ENCODE data around the gene ELP4.
"Not testable (repeated sequence)": the region's sequence is repeated elsewhere in the genome, so short reads cannot be mapped to it uniquely, and the experiment has no call there.

Gene ELP4

GRCh38 chr11:31645747-31646146 is 136.2 kb downstream of the ELP4 start:
- Mint-ChIP-seq H3K36me3 (peaks cover 4% of the 10 kb centered on the region), H3K4me1 (no peaks in the 10 kb centered on the region), H3K4me3 (no peak overlapping the region), H3K9me3 (no peaks in the 10 kb centered on the region), H3K27me3 (no peaks in the 10 kb centered on the region), H3K27ac (no peak overlapping the region)
- CTCF ChIA-PET, result no interaction called here
- no peak for DNase-seq

GRCh38 chr11:31646216-31646615 is 136.6 kb downstream of the ELP4 start:
- Mint-ChIP-seq H3K27ac (no peak overlapping the region), H3K9me3 (no peaks in the 10 kb centered on the region), H3K4me3 (no peak overlapping the region), H3K36me3 (peaks cover 4% of the 10 kb centered on the region), H3K4me1 (no peaks in the 10 kb centered on the region), H3K27me3 (no peaks in the 10 kb centered on the region)
- DNase-seq, result no peak
- CTCF ChIA-PET, result interaction anchor here (1.0 kb wide), 1 partner anchor 312 kb away, joined by 3 read pairs; no protein-coding TSS in a partner anchor

- peaks cover 4% of the 10 kb centered on the region for H3K36me3 Mint-ChIP-seq
- H3K9me3 Mint-ChIP-seq, result no peaks in the 10 kb centered on the region
- CTCF ChIA-PET, result interaction anchor here (1.0 kb wide), 1 partner anchor 10 kb away, joined by 3 read pairs; no protein-coding TSS in a partner anchor
- H3K27me3 Mint-ChIP-seq, result no peaks in the 10 kb centered on the region
- no peak overlapping the region for H3K27ac Mint-ChIP-seq
- DNase-seq, result no peak
- no peak overlapping the region for H3K4me3 Mint-ChIP-seq
- H3K4me1 Mint-ChIP-seq, result no peaks in the 10 kb centered on the region
These were observed 139.8 kb downstream of the ELP4 start for GRCh38 chr11:31649129-31649966.

- Mint-ChIP-seq H3K36me3 (peaks cover 4% of the 10 kb centered on the region), H3K4me1 (no peaks in the 10 kb centered on the region), H3K4me3 (no peak overlapping the region), H3K27me3 (no peaks in the 10 kb centered on the region), H3K27ac (no peak overlapping the region), H3K9me3 (no peaks in the 10 kb centered on the region)
- CTCF ChIA-PET, result interaction anchor here (1.1 kb wide), 1 partner anchor 10 kb away, joined by 3 read pairs; no protein-coding TSS in a partner anchor
- DNase-seq, result no peak
These were observed 141.6 kb downstream of the ELP4 start for GRCh38 chr11:31651208-31651607.

GRCh38 chr11:31651822-31652221 is 142.3 kb downstream of the ELP4 start:
- Mint-ChIP-seq H3K27ac (no peak overlapping the region), H3K9me3 (no peaks in the 10 kb centered on the region), H3K36me3 (peaks cover 4% of the 10 kb centered on the region), H3K4me1 (no peaks in the 10 kb centered on the region), H3K27me3 (no peaks in the 10 kb centered on the region), H3K4me3 (no peak overlapping the region)
- CTCF ChIA-PET, result interaction anchor here (1.1 kb wide), 1 partner anchor 11 kb away, joined by 3 read pairs; no protein-coding TSS in a partner anchor
- no peak for DNase-seq

- Mint-ChIP-seq H3K9me3 (no peaks in the 10 kb centered on the region), H3K27me3 (no peaks in the 10 kb centered on the region), H3K4me1 (no peaks in the 10 kb centered on the region), H3K36me3 (peaks cover 4% of the 10 kb centered on the region), H3K27ac (no peak overlapping the region), H3K4me3 (no peak overlapping the region)
- CTCF ChIA-PET, result no interaction called here
- no peak for DNase-seq
These were observed 143.0 kb downstream of the ELP4 start for GRCh38 chr11:31652528-31652927.

GRCh38 chr11:31655483-31655882 is 145.9 kb downstream of the ELP4 start:
- Mint-ChIP-seq H3K9me3 (no peaks in the 10 kb centered on the region), H3K4me1 (no peaks in the 10 kb centered on the region), H3K36me3 (peaks cover 2% of the 10 kb centered on the region), H3K27me3 (no peaks in the 10 kb centered on the region), H3K4me3 (no peak overlapping the region), H3K27ac (no peak overlapping the region)
- DNase-seq, result no peak
- CTCF ChIA-PET, result interaction anchor here (1.1 to 1.2 kb wide), 2 partner anchors 302 to 413 kb away, joined by 3 read pairs; no protein-coding TSS in a partner anchor

GRCh38 chr11:31656051-31656450 is 146.5 kb downstream of the ELP4 start:
- CTCF ChIA-PET, result interaction anchor here (1.1 to 1.2 kb wide), 2 partner anchors 302 to 414 kb away, joined by 3 read pairs; no protein-coding TSS in a partner anchor
- Mint-ChIP-seq H3K27me3 (no peaks in the 10 kb centered on the region), H3K4me1 (no peaks in the 10 kb centered on the region), H3K36me3 (no peaks in the 10 kb centered on the region), H3K9me3 (no peaks in the 10 kb centered on the region), H3K27ac (no peak overlapping the region), H3K4me3 (no peak overlapping the region)
- no peak for DNase-seq

- DNase-seq, result no peak
- Mint-ChIP-seq H3K27ac (no peak overlapping the region), H3K9me3 (no peaks in the 10 kb centered on the region), H3K4me3 (no peak overlapping the region), H3K4me1 (no peaks in the 10 kb centered on the region), H3K27me3 (no peaks in the 10 kb centered on the region), H3K36me3 (no peaks in the 10 kb centered on the region)
- CTCF ChIA-PET, result no interaction called here
These were observed 147.5 kb downstream of the ELP4 start for GRCh38 chr11:31657091-31657490.

GRCh38 chr11:31664129-31664528 is 154.6 kb downstream of the ELP4 start:
- no peak for DNase-seq
- H3K36me3 Mint-ChIP-seq, result no peaks in the 10 kb centered on the region
- no peaks in the 10 kb centered on the region for H3K9me3 Mint-ChIP-seq
- CTCF ChIA-PET, result no interaction called here
- no peak overlapping the region for H3K27ac Mint-ChIP-seq
- no peaks in the 10 kb centered on the region for H3K4me1 Mint-ChIP-seq
- H3K27me3 Mint-ChIP-seq, result no peaks in the 10 kb centered on the region
- H3K4me3 Mint-ChIP-seq, result no peak overlapping the region

GRCh38 chr11:31664954-31665353 is 155.4 kb downstream of the ELP4 start:
- CTCF ChIA-PET, result no interaction called here
- DNase-seq, result no peak
- H3K4me1 Mint-ChIP-seq, result no peaks in the 10 kb centered on the region
- no peak overlapping the region for H3K4me3 Mint-ChIP-seq
- H3K36me3 Mint-ChIP-seq, result no peaks in the 10 kb centered on the region
- H3K9me3 Mint-ChIP-seq, result no peaks in the 10 kb centered on the region
- no peak overlapping the region for H3K27ac Mint-ChIP-seq
- no peaks in the 10 kb centered on the region for H3K27me3 Mint-ChIP-seq

GRCh38 chr11:31671681-31672080 is 162.1 kb downstream of the ELP4 start:
- no peaks in the 10 kb centered on the region for H3K36me3 Mint-ChIP-seq
- no peaks in the 10 kb centered on the region for H3K9me3 Mint-ChIP-seq
- no peaks in the 10 kb centered on the region for H3K27me3 Mint-ChIP-seq
- H3K27ac Mint-ChIP-seq, result no peak overlapping the region
- DNase-seq, result no peak
- H3K4me3 Mint-ChIP-seq, result no peak overlapping the region
- CTCF ChIA-PET, result no interaction called here
- no peaks in the 10 kb centered on the region for H3K4me1 Mint-ChIP-seq

- H3K27ac Mint-ChIP-seq, H3K36me3 Mint-ChIP-seq, H3K4me1 Mint-ChIP-seq, H3K27me3 Mint-ChIP-seq, H3K4me3 Mint-ChIP-seq, CTCF ChIA-PET, H3K9me3 Mint-ChIP-seq, DNase-seq: not testable (repeated sequence)
These were observed 163.5 kb downstream of the ELP4 start for GRCh38 chr11:31673108-31673507.

- H3K36me3 Mint-ChIP-seq, result peaks cover 2% of the 10 kb centered on the region
- H3K27me3 Mint-ChIP-seq, result no peaks in the 10 kb centered on the region
- H3K4me1 Mint-ChIP-seq, result no peaks in the 10 kb centered on the region
- H3K27ac Mint-ChIP-seq, result no peak overlapping the region
- CTCF ChIA-PET, result no interaction called here
- H3K4me3 Mint-ChIP-seq, result no peak overlapping the region
- no peaks in the 10 kb centered on the region for H3K9me3 Mint-ChIP-seq
- no peak for DNase-seq
These were observed 166.9 kb downstream of the ELP4 start for GRCh38 chr11:31676280-31676982.

- Mint-ChIP-seq H3K9me3 (no peaks in the 10 kb centered on the region), H3K4me3 (no peak overlapping the region), H3K27me3 (no peaks in the 10 kb centered on the region), H3K36me3 (peaks cover 2% of the 10 kb centered on the region), H3K4me1 (no peaks in the 10 kb centered on the region), H3K27ac (no peak overlapping the region)
- CTCF ChIA-PET, result no interaction called here
- no peak for DNase-seq
These were observed 171.2 kb downstream of the ELP4 start for GRCh38 chr11:31680770-31681169.

Measured in activated naive CD4-positive, alpha-beta T cell treated with anti-CD3 and anti-CD28 coated beads, Interleukin-2, amount 10 ng/mL, durations not matched to agents 7 days and 5 days (primary cell).